ENCODE data around the gene CACNA2D2.

CACNA2D2 gene

DNA sequence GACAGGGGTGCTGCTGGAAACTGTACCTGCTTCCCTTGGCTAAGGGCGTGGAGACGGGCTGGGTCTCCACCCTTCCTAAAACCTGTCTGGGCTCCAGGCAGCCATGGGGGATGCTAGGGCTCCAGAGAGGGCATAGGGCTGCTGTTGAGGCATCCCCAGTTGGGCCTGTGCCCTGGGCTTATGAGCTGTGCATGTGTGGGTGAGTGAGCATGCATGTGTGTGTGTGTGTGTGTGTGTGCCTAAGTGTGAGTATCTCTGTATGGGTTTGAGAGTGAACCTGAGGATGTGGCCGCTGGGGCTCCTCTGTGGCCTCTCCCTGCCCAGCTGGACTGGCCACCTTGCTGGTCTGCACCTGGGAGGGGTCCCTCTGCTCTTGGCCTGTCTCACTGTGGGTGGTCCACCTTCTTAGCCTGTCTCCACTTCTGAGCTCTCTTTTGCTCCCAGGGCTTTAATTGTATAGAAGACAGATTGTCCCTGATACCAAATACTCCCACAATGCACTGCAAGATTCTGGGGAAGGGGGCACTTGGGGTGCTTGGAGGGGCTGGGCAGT lies 132.2 kb downstream of the CACNA2D2 start:
- DNase-seq (ENCODE audit: low read depth in 2 of 2): no peak

DNA sequence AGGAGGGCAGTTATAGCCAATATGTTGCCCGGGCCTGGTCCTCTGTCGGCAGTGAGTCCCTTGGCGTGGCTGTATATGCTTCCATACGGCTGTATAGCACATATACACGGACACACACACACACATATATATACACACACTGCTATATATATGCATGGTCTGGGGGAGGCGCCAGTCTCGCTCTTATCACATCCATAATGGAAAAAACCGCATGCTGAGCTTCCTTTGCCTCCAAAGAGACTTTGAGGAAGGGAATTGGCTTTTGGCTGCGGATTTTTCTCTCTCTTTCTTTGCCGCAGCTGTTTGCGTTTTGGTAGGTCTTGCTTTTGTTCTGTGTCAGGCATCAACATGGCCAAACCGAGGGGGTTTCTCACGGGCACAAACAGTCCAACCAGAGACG lies 132.8 kb downstream of the CACNA2D2 start:
- no peak for DNase-seq (ENCODE audit: low read depth in 2 of 2)

DNA sequence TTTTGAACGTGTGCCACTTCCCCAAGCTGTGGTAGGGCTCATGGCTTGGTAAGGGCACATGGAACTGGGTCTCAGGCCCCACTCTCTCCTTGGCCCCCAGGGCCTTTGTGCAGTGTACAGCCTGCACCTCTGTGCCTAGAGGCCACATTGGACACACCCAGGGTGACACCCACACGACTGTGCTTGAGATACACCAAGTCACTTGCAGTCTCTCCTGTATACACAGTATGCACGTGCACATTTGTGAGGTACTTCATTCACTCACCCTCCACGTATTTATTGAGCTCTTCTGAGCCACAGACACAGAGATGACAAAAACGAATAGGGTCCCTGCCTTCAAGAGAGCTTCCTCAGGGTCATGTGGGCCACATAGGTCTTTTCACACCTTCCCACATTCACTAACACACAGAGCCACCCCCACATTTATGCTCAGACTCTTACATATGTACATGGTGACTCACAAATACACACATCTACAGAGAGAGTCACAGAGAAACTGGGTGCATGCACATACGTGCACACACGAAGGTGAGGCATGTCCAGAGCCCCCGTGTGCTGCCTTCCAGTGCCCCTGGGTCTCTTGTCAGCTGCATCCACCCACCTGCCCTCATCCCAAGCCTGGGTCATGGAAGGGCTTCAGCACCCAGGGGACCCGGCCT lies 134.3 kb downstream of the CACNA2D2 start:
- no peak for DNase-seq (ENCODE audit: low read depth in 2 of 2)

DNA sequence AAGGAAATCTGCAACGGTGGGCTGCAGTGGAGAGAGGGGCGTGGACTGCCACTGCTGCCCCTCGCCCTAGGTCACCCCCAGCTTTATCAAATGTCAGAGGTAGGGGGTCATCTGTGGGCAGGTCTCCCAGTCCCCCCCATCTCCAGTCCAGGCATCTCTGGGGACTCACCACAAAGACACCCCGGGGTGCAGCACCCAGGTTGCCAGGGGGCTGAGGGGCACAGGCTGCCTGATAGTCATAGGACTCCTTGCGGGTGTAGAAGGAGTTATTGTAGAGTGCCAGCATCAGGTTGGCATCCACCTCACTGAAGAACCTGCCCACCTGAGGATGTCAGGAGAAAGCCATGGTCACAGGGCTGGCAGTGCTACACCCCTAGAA lies 137.6 kb downstream of the CACNA2D2 start:
- DNase-seq (ENCODE audit: low read depth in 2 of 2): no peak

DNA sequence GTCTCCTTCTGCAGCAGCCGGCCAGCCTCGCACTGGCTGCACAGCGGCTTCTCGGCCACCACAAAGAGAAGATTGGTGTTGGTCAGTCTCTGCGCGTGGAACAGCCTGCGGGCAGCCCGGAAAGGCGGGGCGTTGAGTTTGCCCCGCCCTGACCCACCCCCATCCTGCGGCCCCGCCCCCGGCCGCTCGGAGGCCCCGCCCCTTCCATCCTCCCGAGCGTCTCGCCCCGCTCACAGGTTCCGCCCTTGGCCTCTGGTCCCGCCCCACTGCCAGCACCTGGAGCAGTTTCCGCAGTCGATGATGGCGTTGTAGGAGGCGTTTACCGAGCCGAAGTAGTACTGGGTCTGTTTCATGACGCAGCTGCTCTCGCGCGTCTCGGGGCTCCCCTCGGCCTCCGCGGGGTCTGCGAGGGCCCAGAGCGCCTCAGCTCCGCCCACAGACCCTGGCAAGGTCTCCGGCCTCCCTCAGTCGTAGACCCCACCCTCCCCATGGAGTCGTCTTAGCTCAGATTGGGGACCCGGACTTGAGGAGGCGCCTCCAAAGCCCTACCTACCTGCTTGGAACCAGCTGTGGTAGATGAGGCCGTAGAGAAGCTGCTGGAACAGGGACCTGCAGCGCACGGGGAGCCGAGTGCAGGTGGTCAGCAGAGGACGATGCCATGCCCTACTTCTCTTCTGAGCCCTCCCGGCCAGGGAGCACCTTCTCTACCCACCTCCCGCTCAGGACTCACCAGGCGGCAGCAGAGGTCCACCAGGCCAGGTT lies 138.2 kb downstream of the CACNA2D2 start:
- peak; percentile 91 to 95 for DNase-seq (ENCODE audit: low read depth in 2 of 2)

DNA sequence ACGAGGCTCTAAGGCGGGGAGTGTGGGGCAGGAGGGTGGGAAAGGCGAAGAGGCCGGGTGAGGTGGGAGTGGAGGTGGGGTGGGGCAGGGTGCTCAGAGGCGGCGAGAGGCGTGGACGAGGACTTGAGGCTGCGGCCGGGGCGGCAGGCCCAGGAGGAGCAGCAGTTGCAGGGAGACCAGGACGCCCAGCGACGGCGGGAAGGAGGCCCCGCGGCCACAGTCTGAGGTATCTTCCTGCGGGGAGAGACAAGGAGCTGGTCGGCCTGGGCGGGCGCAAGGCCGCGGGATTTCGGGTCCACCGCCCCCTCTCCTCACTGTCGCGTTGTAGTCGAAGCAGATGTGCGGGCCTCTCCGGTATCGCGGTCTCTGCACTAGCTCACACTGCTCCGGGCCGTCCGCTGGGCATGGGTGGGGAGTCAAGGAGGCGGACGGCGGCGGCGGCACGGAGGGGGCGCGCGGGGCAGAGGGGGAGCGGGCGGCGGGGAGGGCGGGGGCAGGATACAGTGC lies 138.8 kb downstream of the CACNA2D2 start:
- DNase-seq (ENCODE audit: low read depth in 2 of 2): no peak

DNA sequence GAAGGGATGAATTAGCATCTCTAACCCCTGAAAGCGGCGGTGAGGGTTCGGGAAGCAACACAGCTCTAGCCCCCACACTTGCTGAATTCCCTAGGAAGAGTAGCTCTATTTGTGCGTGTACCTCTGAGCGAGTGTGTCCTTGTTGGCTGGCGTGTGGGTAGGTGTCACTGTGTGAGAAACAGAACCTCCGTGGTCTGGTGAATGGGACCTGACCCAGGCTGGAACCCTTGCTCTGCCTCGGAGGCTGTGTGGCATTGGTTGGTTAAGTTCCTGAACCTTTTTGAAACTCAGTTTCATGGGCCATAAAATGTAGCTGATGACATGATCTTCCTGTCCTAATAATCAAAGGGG lies 143.7 kb downstream of the CACNA2D2 start:
- DNase-seq (ENCODE audit: low read depth in 2 of 2): no peak

DNA sequence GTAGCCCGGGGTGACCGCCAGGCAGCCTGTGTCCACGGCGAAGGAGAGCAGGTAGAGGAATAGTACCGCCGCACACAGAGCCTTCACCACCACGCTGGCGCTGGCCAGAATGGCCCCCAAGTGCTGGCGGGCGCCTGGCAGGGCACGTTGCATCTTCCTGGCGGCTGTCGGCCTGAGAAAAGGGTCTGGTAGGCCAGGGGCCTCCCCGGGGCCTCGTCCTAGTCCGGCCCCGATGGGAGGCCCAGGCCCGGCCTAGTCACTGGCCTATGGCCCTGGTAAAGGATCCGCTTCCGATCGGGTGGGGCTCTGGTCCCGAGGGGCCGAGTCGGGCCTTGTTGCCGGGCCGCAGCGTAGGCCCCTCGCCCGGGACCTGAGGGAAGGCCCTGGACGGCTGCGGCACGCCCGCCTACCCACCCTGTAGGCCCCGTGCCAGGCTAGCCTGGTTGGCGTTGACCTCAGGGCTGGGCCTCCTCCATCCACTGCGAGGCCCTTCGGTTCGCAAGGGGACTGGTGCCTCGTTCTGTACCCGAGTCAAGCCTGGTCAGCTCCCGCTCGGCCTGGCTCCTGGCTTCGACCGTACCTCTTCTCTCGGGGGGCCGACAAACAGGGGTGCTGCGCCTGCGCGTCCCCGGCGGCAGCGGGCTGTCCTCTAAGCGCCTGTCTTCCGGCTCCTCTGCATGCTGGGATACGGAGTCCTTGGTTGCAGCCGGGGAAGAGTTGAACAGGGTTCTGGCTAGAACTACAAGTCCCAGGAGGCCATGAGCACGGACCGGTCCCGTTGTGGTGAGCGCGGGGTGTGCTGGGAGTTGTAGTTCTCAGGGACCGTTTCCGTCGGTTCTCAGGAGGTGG lies 144.3 kb downstream of the CACNA2D2 start, which contains the start of gene TMEM115:
TSS of gene TMEM115 (minus strand) at position 611 of the 849 bp plus-strand sequence. CDS start at position 153, 458 bp downstream.
- DNase-seq (ENCODE audit: low read depth in 2 of 2): peak; percentile 82 to 91

DNA sequence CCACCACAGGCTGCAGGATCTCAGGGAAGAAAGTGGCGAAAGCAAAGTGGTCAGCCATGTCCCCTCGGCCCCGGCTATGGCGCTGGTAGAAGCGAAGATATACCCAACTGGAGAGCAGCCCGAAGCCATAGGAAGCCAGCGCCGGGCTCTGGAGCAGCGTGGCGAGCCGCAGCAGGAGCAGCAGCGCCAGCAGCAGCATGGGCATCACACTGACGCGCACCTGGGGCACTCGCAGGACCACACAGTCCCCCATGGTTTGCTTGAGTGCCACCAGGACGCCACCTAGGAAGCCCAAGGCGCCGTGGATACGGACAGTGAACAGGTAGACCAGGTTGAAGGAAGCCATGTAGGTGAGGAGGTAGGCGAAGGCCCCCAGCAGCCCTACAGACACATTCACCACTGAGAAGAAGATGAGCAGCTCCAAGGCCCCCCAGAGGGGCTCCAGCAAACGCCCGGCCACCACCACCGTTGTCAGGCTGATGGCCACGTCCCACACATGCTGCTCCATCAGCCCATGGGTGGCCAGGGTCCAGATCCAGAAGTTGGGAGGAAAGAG lies 145.0 kb downstream of the CACNA2D2 start:
- DNase-seq (ENCODE audit: low read depth in 2 of 2): no peak

DNA sequence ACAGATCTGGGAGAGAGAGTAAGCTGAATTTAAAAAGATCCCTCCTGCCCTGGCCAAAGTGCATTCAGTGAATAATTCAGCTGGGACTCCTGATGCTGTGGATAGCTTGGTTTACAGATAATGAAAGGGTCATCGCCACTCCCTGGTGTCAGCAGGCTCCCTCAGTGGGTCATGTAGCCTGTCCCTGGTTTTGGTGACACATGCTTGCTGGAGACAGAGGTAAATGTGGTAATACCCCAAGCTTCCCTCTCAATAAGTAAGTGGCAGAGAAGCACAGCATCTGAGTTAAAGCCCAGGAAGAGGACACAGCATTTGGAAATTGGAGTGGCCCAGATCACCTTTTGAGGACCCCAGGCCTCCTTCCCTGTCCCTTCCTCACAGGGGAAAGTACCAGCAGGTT lies 146.0 kb downstream of the CACNA2D2 start:
- no peak for DNase-seq (ENCODE audit: low read depth in 2 of 2)

DNA sequence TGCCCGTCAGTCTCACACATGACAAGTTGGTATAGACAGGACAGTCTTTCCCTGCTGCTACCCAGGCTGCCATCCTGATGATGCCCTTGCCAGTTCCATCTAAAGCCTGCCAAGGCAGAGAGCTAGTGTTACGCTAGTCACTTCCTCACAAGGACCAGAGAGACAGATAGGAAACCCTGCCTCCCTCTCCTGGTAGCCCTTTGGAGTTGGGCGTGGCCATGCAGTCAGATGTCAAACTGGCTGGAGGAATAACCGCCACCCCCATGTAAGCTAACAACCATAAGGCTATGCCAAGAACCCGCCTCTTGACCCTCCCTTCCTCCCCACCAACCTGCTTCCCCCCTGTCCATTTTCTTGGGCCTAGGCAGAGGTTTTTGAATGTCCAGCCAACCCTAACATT lies 146.9 kb downstream of the CACNA2D2 start:
- DNase-seq (ENCODE audit: low read depth in 2 of 2): no peak

DNA sequence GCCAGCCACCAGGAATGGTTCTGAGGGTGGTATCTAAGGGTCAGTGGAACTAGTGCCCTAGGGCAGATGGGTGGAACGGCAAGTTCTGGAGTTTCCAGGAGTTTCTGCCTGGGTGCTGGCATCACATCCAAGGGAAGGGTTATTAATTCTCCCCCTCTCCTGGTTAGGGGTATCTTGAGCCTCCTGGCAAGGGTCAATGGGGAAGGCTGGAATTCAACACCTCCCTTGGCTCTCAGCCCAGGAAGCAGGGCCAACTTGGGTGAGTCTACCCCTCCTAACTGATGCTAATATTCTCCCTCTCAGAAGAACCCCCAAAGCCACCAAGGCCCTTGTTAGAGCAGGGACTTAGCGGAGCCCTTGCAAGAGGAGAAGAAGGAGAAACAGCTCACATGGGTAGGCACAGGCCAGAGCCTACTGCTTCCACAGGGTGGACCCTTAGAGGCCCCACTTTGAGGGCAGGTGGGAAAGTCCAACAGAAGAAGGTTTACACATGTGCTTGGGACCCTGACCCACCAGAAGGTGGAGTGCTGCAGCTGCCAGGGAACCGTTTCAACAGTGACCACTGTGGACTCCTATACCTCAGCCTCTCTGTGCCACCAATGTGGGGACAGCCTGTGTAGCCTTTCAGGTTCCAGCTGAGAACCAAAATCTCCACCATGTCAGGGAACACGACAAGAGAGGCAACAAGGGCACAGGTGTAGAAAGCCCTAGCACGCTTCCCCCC lies 147.4 kb downstream of the CACNA2D2 start:
- no peak for DNase-seq (ENCODE audit: low read depth in 2 of 2)

DNA sequence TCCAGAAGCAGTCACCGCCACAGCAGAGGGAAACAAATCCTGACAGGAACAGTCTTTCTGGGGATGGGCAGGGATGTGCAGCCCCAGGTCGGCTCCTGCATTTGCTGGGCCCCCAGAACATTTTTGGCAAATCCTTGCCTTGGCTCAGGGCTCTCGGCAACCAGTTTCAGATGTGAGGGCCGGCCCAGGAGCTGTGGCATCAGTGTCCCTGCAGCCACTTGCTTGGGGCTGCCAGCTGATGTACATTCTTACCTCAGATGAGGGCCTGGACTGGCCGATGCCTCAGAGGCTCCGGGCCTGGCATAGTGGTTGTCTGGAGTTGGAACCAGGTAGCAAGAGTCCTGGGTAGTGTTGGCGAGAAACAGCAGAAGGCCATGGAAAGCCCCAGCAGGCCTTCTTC lies 148.6 kb downstream of the CACNA2D2 start:
- DNase-seq (ENCODE audit: low read depth in 2 of 2): no peak

DNA sequence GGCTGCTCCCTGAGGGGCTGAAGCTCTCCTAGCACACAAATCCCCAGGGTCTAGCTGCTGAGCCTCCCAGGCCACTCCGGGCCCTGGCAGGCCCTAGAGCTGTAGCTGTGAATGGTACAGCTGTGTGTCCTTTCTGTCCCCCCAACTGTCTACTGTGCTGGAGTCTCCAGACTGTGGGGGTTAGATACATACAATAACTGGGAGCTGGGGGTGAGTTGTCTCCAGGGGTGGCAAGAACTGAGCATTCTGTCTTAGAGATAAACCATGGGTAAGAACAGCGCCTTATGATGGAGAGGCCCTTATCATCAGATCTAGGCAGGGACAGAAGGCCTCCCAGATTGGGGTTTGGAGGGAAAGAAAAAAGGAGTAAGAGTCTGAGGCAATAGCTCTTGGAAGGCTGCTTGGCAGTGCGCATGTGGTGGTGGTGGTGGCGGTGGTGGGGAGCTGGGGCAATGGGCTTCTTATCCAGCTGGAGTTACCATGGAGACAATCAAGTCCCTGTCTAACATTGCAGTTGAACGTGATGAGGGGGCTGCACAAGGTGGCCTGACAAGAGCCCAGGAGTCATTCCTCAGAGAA lies 149.2 kb downstream of the CACNA2D2 start:
- no peak for DNase-seq (ENCODE audit: low read depth in 2 of 2)

DNA sequence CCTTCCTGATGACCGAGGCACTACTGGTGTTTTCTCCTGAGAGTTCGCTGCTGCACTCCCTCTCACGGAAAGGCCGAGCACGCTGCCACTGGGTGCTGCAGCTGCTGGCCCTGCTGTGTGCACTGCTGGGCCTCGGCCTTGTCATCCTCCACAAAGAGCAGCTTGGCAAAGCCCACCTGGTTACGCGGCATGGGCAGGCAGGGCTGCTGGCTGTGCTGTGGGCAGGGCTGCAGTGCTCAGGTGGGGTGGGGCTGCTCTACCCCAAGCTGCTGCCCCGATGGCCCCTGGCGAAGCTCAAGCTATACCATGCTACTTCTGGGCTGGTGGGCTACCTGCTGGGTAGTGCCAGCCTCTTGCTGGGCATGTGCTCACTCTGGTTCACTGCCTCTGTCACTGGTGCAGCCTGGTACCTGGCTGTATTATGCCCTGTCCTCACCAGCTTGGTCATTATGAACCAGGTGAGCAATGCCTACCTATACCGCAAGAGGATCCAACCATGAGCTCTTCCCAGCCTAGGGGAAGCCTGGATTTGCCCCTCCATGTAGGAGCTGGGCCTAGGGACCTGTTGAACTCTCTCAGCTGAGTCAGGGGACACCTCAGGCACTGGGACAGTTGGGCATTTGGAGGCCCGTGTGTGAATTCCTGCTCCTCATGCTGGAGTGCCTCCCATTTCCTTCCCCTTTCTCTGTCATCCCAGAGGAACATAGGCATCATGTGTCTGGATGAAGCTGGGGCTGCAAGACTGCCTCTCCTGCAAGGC lies 150.0 kb downstream of the CACNA2D2 start:
- no peak for DNase-seq (ENCODE audit: low read depth in 2 of 2)

DNA sequence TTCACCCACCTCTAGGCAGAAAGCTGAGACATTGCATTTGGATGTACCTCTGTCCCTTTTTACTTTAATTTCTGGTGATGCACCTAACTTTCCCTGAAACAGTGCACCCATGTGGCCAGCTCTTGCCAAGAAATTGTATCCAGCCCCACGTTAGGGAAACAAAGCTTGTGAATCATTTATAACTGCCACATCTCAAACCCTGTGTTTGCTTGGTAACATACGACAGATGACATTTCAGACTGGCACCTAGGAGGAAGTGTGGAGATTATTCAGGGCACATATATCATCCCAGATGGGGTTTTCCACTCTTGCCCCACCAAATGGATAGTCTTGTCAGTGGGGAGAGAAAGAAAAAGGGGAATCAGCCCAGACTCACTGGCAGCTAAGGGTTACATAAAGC lies 150.7 kb downstream of the CACNA2D2 start:
- DNase-seq (ENCODE audit: low read depth in 2 of 2): no peak

DNA sequence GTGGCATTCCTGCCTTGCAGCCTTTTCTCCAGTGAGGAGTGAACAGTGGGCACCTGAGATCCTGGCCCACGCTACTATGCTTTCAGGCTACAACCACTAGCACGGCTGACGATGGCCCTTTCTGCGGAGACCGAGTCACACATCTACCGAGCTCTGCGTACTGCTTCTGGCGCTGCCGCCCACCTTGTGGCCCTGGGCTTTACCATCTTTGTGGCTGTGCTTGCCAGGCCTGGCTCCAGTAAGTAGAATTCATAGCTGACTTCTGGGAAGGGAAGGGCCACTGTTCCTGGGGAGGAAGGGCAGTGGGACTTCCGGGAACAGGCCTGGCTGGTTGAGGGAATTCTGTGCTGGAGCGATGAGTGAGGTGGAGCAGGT lies 152.1 kb downstream of the CACNA2D2 start:
- DNase-seq (ENCODE audit: low read depth in 2 of 2): no peak

DNA sequence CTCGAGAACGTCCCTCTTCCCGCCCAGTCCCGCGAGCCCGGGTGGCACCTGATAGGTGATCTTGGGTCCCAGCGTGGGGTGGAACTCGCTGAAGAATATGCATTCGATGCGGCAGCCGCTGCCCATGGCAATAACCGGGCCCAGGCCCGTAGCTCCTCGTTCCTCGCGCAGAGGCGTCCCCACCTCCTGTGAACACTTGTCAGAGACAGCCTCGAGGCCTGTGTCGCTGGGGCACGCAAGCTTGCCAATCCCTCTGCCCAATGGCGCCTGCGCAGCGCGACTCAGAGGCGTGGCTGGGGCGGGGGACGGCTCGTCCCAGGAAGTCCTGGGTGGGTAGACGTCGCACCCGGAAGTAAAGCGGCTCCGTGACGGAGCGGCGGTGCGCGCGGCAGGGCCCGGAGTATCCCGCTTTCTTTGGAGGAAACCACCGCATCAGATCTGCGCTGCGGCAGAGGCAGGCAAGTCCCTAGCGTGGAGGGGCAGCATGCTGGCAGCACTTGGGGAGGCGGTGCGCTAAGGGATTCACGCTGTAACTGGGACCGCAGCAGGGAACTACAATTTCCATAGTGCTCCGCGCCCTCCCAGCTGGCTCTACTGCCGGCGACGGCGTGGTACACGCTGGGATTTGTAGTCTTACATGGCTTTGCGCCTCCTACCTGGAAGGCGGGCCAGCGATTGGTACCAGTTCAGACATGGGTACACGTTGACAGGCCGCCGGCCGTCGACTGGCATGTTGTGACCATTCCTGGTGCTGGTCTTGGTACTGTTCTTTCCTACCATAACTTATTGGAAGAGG lies 152.7 kb downstream of the CACNA2D2 start, which contains the start of the genes CYB561D2 and NPRL2:
TSS of gene CYB561D2 (plus strand) at position 336 of the 796 bp plus-strand sequence. CDS start 572 bp downstream, outside the sequence.
TSS of gene NPRL2 (minus strand) at position 249 of the 796 bp plus-strand sequence. CDS start at position 126, 123 bp downstream.
- DNase-seq (ENCODE audit: low read depth in 2 of 2): peak; percentile 97 to 99

DNA sequence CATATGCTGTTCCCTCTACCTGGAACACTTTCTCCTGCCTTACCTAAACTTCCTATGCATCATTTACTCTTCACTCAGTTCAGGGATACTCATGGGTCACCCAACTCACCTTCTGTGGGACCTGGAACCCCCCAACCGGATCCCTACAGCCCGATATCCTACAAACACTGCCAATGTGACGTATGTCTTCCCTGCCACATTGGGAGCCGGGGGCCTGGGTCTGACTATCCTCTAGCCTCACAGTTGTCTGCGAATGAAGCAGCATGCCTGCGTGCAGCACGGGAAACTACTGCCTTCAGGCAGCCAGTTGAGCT lies 153.3 kb downstream of the CACNA2D2 start:
- no peak for DNase-seq (ENCODE audit: low read depth in 2 of 2)
